SK-N-MC (cell line): ENCODE measurements around the gene NLN.
"Not testable (repeated sequence)": the region's sequence is repeated elsewhere in the genome, so short reads cannot be mapped to it uniquely, and the experiment has no call there.

Experiments
- DNase-seq: peaks from one replicate; pipeline ENCODE4 v3.0.0-alpha.2; 2011; ENCODE audit warnings: low read depth, low spot score
- H3K27ac ChIP-seq: fragments of 200-600 bp; sonication (generic); 2 replicates; pipeline ENCODE4 v1.5.1; 2016; ENCODE audit warnings: mixed run types
- H3K36me3 ChIP-seq: fragments of 200-600 bp; sonication (generic); 2 replicates; pipeline ENCODE4 v1.6.1; 2017; ENCODE audit warnings: antibody characterized with exemption, low read length, mixed read lengths; ENCODE audit not compliant: insufficient read depth
- H3K4me3 ChIP-seq: fragments of 200-600 bp; sonication (generic); 2 replicates; pipeline ENCODE4 v1.5.1; 2016
- H3K9ac ChIP-seq: fragments of 200-600 bp; sonication (generic); 2 replicates; pipeline ENCODE4 v1.8.0; 2017; ENCODE audit warnings: mixed run types, mixed read lengths; ENCODE audit not compliant: insufficient read length
- H3K9me3 ChIP-seq: fragments of 200-600 bp; sonication (generic); 2 replicates; pipeline ENCODE4 v1.6.1; 2017; ENCODE audit warnings: low read depth, mild to moderate bottlenecking, antibody characterized with exemption, low read length, moderate library complexity, mixed read lengths
- EZH2 ChIP-seq: fragments of 200-600 bp; sonication (generic); IDR thresholded peaks from one replicate; pipeline ENCODE4 v1.6.1; 2017; ENCODE audit warnings: antibody characterized with exemption
- FOXP2 ChIP-seq: optimal IDR thresholded peaks from 2 replicates; pipeline ENCODE3; 2011; ENCODE audit warnings: mild to moderate bottlenecking, moderate library complexity; ENCODE audit not compliant: insufficient read depth; ENCODE audit errors: extremely low read length, control extremely low read depth
- POLR2AphosphoS5 ChIP-seq: IDR thresholded peaks from 2 replicates; pipeline ENCODE4 v1.6.1; 2012; ENCODE audit warnings: mild to moderate bottlenecking, low read depth, low read length, borderline replicate concordance

NLN gene

DNA sequence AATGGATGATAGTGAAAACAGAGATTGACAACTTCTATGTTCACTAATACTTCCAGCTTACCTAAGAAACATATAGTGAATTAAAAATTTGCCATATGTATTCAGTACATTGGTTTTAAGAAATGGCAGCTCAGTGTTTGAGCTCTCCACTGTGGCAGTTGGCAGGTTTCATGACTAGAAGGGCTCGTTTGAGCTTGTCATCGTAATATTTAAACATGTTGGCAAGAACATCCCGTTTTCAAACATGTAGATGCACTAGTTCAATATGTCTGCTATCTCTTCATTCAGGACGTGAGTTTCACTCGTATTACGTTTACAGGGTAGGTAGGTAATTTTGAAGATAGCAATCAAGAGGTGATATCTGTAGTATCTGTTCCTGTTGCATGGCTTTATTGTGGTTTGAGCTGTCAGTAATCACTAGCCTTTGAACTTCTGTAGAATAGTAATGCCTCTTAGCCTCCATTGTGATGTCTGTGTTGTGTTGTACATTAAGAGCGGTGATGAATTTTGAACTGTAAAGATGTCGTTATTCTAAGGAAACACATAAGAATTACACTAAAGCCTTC lies 74.8 kb downstream of the NLN start:
- Histone ChIP-seq H3K9ac (no peak overlapping the region), H3K27ac (no peak overlapping the region), H3K9me3 (no peaks in the 10 kb centered on the region), H3K36me3 (peaks cover 19% of the 10 kb centered on the region), H3K4me3 (no peak overlapping the region)
- no peak for DNase-seq
- no peak for TF ChIP-seq FOXP2
- no peak for TF ChIP-seq EZH2
- TF ChIP-seq POLR2AphosphoS5 = no peak

DNA sequence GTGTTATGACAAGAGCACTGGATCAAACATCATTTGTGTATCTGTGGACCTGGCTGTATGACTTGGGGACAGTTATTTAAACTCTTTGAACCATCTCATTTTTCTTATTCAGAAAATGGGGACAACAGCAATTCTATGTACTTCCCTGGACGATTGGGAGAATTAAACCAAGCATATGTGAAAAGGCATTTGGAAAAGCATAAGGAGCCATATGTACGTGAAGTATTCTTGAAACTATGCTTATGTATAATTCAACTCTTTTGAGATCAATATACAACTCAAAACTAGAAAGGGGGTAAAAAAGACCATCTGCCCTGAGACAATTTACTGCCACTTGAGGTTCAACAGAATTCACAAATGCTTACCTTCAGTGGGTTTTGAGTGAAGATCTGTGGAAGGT lies 75.5 kb downstream of the NLN start:
- no peak overlapping the region for H3K9ac ChIP-seq
- peaks cover 19% of the 10 kb centered on the region for H3K36me3 ChIP-seq
- H3K27ac ChIP-seq = no peak overlapping the region
- no peak overlapping the region for H3K4me3 ChIP-seq
- no peak for DNase-seq
- no peaks in the 10 kb centered on the region for H3K9me3 ChIP-seq
- TF ChIP-seq EZH2 = no peak
- no peak for TF ChIP-seq FOXP2
- no peak for TF ChIP-seq POLR2AphosphoS5

- no peak overlapping the region for H3K9ac ChIP-seq
- H3K36me3 ChIP-seq = peaks cover 29% of the 10 kb centered on the region
- H3K4me3 ChIP-seq = no peak overlapping the region
- no peak overlapping the region for H3K27ac ChIP-seq
- H3K9me3 ChIP-seq = no peaks in the 10 kb centered on the region
- TF ChIP-seq POLR2AphosphoS5 (no peak), EZH2 (no peak), FOXP2 (no peak)
- no peak for DNase-seq
Observed at GRCh38 chr5:65799857-65800256, 77.9 kb downstream of the NLN start.

- H3K27ac ChIP-seq = no peak overlapping the region
- TF ChIP-seq POLR2AphosphoS5 (no peak), EZH2 (no peak), FOXP2 (no peak)
- H3K9ac ChIP-seq = no peak overlapping the region
- H3K9me3 ChIP-seq = no peaks in the 10 kb centered on the region
- H3K36me3 ChIP-seq = peaks cover 31% of the 10 kb centered on the region
- no peak for DNase-seq
- no peak overlapping the region for H3K4me3 ChIP-seq
Observed at GRCh38 chr5:65800775-65801174, 78.8 kb downstream of the NLN start.

DNA sequence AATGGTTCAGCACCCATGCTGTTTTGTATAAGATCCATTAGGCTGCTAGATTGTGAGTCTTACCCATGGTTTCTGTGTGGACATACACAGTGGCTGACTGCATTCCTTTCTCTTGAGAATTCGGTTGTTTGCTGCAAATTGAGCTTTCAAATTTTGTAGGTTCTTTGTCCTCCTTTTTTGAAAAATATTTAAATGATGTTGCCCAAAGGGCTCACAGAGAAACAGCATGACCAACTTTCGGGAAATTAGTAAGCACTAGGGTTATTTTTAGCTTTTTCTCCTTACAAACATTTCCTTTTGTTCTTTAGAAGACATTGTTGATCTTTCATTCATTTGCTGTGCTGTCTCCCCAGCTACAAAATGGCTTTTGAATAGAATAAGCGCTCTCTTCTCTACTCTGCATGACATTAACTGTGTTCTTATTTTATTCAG lies 79.4 kb downstream of the NLN start:
- Histone ChIP-seq H3K9me3 (no peaks in the 10 kb centered on the region), H3K9ac (no peak overlapping the region), H3K27ac (no peak overlapping the region), H3K36me3 (peaks cover 36% of the 10 kb centered on the region), H3K4me3 (no peak overlapping the region)
- TF ChIP-seq POLR2AphosphoS5 (no peak), EZH2 (no peak), FOXP2 (no peak)
- no peak for DNase-seq

DNA sequence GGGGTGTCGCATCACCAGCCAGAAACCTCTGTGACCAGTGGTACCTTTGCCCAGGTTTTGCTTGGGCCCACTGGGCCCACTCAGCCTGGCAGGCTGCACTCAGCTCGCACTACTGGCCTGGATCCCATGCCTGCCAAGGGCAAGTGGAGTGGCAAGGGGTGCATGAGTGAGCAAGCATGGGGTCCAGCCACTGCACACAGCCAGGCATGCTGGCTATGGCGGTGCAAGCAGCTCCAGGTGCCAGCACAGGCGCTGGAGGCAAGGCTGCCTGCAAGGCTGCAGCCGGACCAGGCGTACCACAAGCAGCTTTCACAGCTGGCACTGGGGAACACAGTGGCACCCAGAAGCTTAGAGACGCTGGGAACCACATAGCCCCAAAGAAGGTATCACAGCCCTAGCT lies 80.1 kb downstream of the NLN start:
- Histone ChIP-seq H3K4me3 (no peak overlapping the region), H3K9ac (no peak overlapping the region), H3K36me3 (peaks cover 38% of the 10 kb centered on the region), H3K9me3 (no peaks in the 10 kb centered on the region), H3K27ac (no peak overlapping the region)
- no peak for DNase-seq
- TF ChIP-seq EZH2 (no peak), FOXP2 (no peak), POLR2AphosphoS5 (no peak)

DNA sequence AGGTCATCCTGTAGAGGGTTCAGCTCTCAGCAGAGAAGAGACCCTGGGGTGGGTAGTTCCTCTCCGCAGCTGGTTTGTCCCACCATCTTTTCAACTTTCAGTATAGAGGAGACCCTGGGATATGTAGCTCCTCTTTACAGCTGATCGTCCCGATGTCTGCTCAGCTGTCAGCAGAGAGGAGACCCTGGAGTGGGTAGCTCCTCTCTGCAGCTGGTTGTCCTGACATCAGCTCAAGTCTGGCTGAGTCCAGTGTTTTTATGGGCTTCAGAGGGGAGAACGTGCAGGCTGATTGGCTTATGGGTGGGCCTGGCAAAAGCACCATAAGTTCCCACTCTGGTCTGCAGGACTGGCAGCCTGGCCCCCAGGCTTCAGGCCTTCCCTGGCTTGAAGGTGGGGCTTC lies 80.8 kb downstream of the NLN start:
- TF ChIP-seq EZH2 (no peak), POLR2AphosphoS5 (no peak), FOXP2 (no peak)
- no peak for DNase-seq
- Histone ChIP-seq H3K36me3 (peaks cover 38% of the 10 kb centered on the region), H3K4me3 (no peak overlapping the region), H3K27ac (no peak overlapping the region), H3K9me3 (no peaks in the 10 kb centered on the region), H3K9ac (no peak overlapping the region)

DNA sequence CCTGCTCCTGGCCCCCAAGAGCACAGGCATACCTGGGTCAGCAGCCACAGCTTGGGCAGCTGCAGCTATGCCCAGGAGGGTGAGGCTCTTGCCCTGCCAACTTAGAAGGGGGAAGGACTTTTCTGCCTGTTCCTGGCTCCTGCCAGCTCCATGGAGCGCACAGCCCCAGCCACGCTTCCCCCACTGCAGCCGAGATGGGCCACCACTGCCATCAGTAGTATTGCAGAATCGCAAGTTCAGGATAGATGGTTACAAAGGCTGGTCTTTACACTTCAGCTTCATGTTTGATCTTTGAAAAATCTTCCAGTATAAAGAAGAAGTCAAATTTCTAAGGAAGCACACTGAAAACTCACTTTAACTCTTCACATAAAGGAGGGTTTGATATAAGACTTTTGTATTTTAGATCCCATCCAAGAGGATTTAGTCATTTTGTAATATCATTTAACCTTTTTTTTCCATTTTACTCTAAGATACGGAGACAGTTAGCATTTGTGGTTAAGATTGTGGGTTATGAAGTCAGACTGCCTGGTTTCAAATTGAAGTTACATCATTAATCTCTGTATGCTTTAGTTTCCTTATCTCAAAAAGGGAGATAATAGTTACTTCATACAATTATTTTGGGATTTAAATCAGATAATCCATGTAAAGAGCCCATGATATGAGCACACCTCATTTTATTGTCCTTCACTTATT lies 81.8 kb downstream of the NLN start:
- H3K36me3 ChIP-seq = peaks cover 38% of the 10 kb centered on the region

DNA sequence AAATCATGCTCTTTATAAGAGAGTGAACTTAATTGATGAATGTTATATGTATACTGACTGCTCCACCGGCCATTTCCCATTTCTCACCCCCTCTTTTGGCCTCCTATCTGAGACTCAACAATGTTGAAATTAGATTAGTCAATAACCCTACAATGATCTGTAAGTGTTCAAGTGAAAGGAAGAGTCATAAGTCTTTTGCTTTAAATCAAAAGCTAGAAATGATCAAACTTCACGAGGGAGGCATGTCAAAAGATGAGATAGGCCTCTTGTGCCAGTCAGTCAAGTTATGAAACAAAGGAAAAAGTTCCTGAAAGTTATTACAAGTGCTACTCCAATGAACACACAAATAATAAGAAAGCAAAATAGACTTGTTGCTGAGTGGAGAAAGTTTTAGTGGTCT lies 83.1 kb downstream of the NLN start:
- Histone ChIP-seq H3K9me3 (no peaks in the 10 kb centered on the region), H3K27ac (no peak overlapping the region), H3K4me3 (no peak overlapping the region), H3K9ac (no peak overlapping the region), H3K36me3 (peaks cover 39% of the 10 kb centered on the region)
- no peak for DNase-seq
- TF ChIP-seq POLR2AphosphoS5 = no peak
- TF ChIP-seq FOXP2 = no peak
- TF ChIP-seq EZH2 = no peak

More for the DNA sequence above, 81.8 kb downstream of the NLN start:
- DNase-seq = no peak
- H3K27ac ChIP-seq = no peak overlapping the region
- H3K9ac ChIP-seq = no peak overlapping the region
- H3K9me3 ChIP-seq = no peaks in the 10 kb centered on the region
- no peak overlapping the region for H3K4me3 ChIP-seq
- TF ChIP-seq FOXP2 = no peak
- TF ChIP-seq POLR2AphosphoS5 = no peak
- TF ChIP-seq EZH2 = no peak

GRCh38 chr5:65807494-65807893 lies 85.5 kb downstream of the NLN start:
- H3K9me3 ChIP-seq, H3K4me3 ChIP-seq, DNase-seq, H3K27ac ChIP-seq, H3K9ac ChIP-seq: not testable (repeated sequence)
- H3K36me3 ChIP-seq = peaks cover 43% of the 10 kb centered on the region
